HepG2 (cell line): ENCODE results near the gene PYCR2. TPM values are rescaled to one million over a fixed set of nuclear protein-coding genes. Genes with fewer than 3 reads are reported as not detected.

ENCODE experiments used
- ATAC-seq: fragments of 200-7000 bp; cut with Tn5 transposase; 3 replicates; pipeline ENCODE4 v1.9.1; 2020; ENCODE audit warnings: mild to moderate bottlenecking, moderate library complexity
- BruUV-seq: library from RNA; stranded (reverse); fragments of 400-500 nt; replicated peaks from 2 replicates; lab custom pipeline; 2021; lab: Mats Ljungman, UMichigan
- CTCF ChIA-PET: fragments of 300-600 bp; formaldehyde crosslinking; extraction: SDS; loops from one replicate; lab custom pipeline; 2021; ENCODE audit warnings: low total read pairs, inconsistent platforms, low intra/inter-chr PET ratio; lab: Yijun Ruan, JAX
- POLR2A ChIA-PET: fragments of 350-600 bp; sonication (Branson Sonifier 250); formaldehyde crosslinking; loops from one replicate; lab custom pipeline; 2020; ENCODE audit warnings: antibody characterized with exemption, inconsistent platforms; lab: Yijun Ruan, JAX
- DNase-seq: peaks from one replicate; pipeline ENCODE4 v3.0.0-alpha.2; 2015; ENCODE audit warnings: low spot score
- FAIRE-seq: peaks from 3 replicates; lab custom pipeline; 2011; peaks lifted over from hg19 to GRCh38; lab: Jason Lieb, UNC
- H2AFZ ChIP-seq: one replicate; pipeline ENCODE4 v1.6.1; 2011; ENCODE audit warnings: low read length, inconsistent platforms
- H3K27ac ChIP-seq: fragments of 300-600 bp; 3 replicates; pipeline ENCODE4 v1.8.0; 2011; ENCODE audit warnings: mixed run types, mild to moderate bottlenecking, mixed read lengths, low read length, inconsistent platforms; ENCODE audit not compliant: insufficient read depth; ENCODE audit errors: extremely low read length
- H3K27me3 ChIP-seq, 2 experiments: fragments of 200-600 bp in 1 of 2; 2 replicates in 1 of 2; 3 replicates in 1 of 2; pipeline versions ENCODE4 v1.6.0 to v1.8.0; 2011; ENCODE audit warnings: low read length in 2 of 2, mild to moderate bottlenecking in 2 of 2, moderate library complexity in 2 of 2, inconsistent platforms in 1 of 2; ENCODE audit not compliant: insufficient read depth in 2 of 2, control insufficient read depth in 1 of 2
- H3K36me3 ChIP-seq, 2 experiments: fragments of 200-600 bp in 1 of 2; replicated peaks in 1 of 2; 2 replicates in 1 of 2; 3 replicates in 1 of 2; pipeline versions ENCODE4 v1.5.1 to v1.8.0; 2011; ENCODE audit warnings: low read length in 2 of 2, inconsistent platforms in 1 of 2; ENCODE audit not compliant: insufficient read depth in 2 of 2, control insufficient read depth in 1 of 2
- H3K4me1 ChIP-seq: 2 replicates; pipeline ENCODE4 v1.5.1; 2012; ENCODE audit warnings: low read length, inconsistent platforms; ENCODE audit not compliant: insufficient read depth
- H3K4me2 ChIP-seq: 2 replicates; pipeline ENCODE4 v1.6.0; 2011; ENCODE audit warnings: low read depth, low read length, inconsistent platforms
- H3K4me3 ChIP-seq, 3 experiments: fragments of 200-600 bp in 1 of 3; sonication (generic), shearing (Covaris generic) in 1 of 3; replicated peaks in 1 of 3; 2 replicates each; pipeline ENCODE4 v1.5.1; 2011 to 2016; ENCODE audit warnings: low read length in 3 of 3, inconsistent platforms in 2 of 3, low read depth in 2 of 3, mild to moderate bottlenecking in 2 of 3, control low read depth in 1 of 3, mixed read lengths in 1 of 3; ENCODE audit not compliant: insufficient read depth in 1 of 3
- H3K79me2 ChIP-seq: one replicate; pipeline ENCODE4 v1.6.1; 2011; ENCODE audit warnings: low read length, inconsistent platforms; ENCODE audit not compliant: insufficient read depth
- H3K9ac ChIP-seq: 2 replicates; pipeline ENCODE4 v1.6.0; 2011; ENCODE audit warnings: mild to moderate bottlenecking, low read depth, low read length, inconsistent platforms; ENCODE audit not compliant: insufficient read depth
- H3K9me3 ChIP-seq: 2 replicates; pipeline ENCODE4 v1.5.1; 2012; ENCODE audit warnings: mild to moderate bottlenecking, low read length
- H4K20me1 ChIP-seq: 2 replicates; pipeline ENCODE4 v1.6.0; 2011; ENCODE audit warnings: inconsistent platforms, mild to moderate bottlenecking, low read length, moderate library complexity; ENCODE audit not compliant: insufficient read depth
- ATRX ChIP-seq: sonication (generic); formaldehyde crosslinking; IDR thresholded peaks from 2 replicates; pipeline ENCODE4 v1.4.0; 2020; ENCODE audit warnings: missing genetic modification reagents, borderline replicate concordance
- FLYWCH1 ChIP-seq: sonication (generic); formaldehyde crosslinking; IDR thresholded peaks from 2 replicates; pipeline ENCODE4 v1.8.1; 2023; ENCODE audit warnings: mild to moderate bottlenecking, missing genetic modification reagents
- HMG20A ChIP-seq: IDR thresholded peaks from 2 replicates; pipeline ENCODE4 v1.6.1; 2016; ENCODE audit warnings: borderline replicate concordance
- NFE2 ChIP-seq: sonication (generic); formaldehyde crosslinking; IDR thresholded peaks from 2 replicates; pipeline ENCODE4 v1.4.0; 2020; ENCODE audit warnings: missing genetic modification reagents
- PRDM10 ChIP-seq: sonication (generic); formaldehyde crosslinking; IDR thresholded peaks from 2 replicates; pipeline ENCODE4 v1.4.0; 2020; ENCODE audit warnings: low read depth, missing genetic modification reagents
- SRF ChIP-seq: IDR thresholded peaks from 2 replicates; pipeline ENCODE4 v1.6.1; 2011; ENCODE audit warnings: mild to moderate bottlenecking, low read depth, low read length, moderate library complexity
- TRIM24 ChIP-seq: sonication (generic); formaldehyde crosslinking; IDR thresholded peaks from 2 replicates; pipeline ENCODE4 v1.8.0; 2022; ENCODE audit warnings: mild to moderate bottlenecking, missing genetic modification reagents
- ZFX ChIP-seq: sonication (generic); formaldehyde crosslinking; IDR thresholded peaks from 2 replicates; pipeline ENCODE4 v1.4.0; 2020; ENCODE audit warnings: mild to moderate bottlenecking, low read depth, missing genetic modification reagents, moderate library complexity
- ZNF276 ChIP-seq: sonication (generic); formaldehyde crosslinking; IDR thresholded peaks from 2 replicates; pipeline ENCODE4 v1.4.0; 2020; ENCODE audit warnings: mild to moderate bottlenecking, low read depth, missing genetic modification reagents
- ZNF652 ChIP-seq: IDR thresholded peaks from 2 replicates; pipeline ENCODE4 v1.6.1; 2016; ENCODE audit warnings: low read depth, borderline replicate concordance
- ZNF891 ChIP-seq: sonication (generic); formaldehyde crosslinking; IDR thresholded peaks from 2 replicates; pipeline ENCODE4 v1.5.0; 2020; ENCODE audit warnings: mild to moderate bottlenecking, missing genetic modification reagents
- WGBS: methylation state at CpG from one replicate; pipeline ENCODE4 v1.1.6; 2017; ENCODE audit warnings: low lambda C conversion rate; 5-methylcytosine and 5-hydroxymethylcytosine counted together
- in situ Hi-C: cut with HindIII; loops from 2 replicates; pipeline ENCODE4 v1.10.0; 2017; ENCODE audit warnings: low pct_unique_long_range_greater_than_20kb; ENCODE audit not compliant: extremely low pct_ligation_motif_present
- intact Hi-C: fragments of 100-400 bp; cut with micrococcal nuclease; formaldehyde crosslinking; loops from one replicate; pipeline ENCODE4 v1.10.0; 2022; ENCODE audit not compliant: unreplicated experiment
- polyA plus RNA-seq, 8 experiments: library from polyadenylated mRNA; depleted of rRNA in 3 of 8; stranded (reverse) in 7 of 8; unstranded in 1 of 8; fragments of >200 nt; fragmentation: Illumina TruSeq in 4 of 8; extraction: Trizol in 4 of 8; gene quantifications; 2 replicates each; pipeline versions ENCODE4 v1.2.1 to v1.2.3, GENCODE V29; 2011 to 2016; ENCODE audit warnings: low read depth in 4 of 8, missing spikeins in 1 of 8, mixed read lengths in 1 of 8; ENCODE audit not compliant: insufficient read depth in 1 of 8
- total RNA-seq, 5 experiments: library from RNA; depleted of rRNA; stranded (reverse); fragments of >200 nt; fragmentation: Illumina TruSeq; extraction: Trizol; gene quantifications; 2 replicates each; pipeline ENCODE4 v1.2.3, GENCODE V29; 2016; ENCODE audit warnings: low read depth in 1 of 5

The PYCR2 gene
- total and polyA plus RNA-seq, 2 of the 13 experiments (the other 11 are each of a cell fraction or from before 2014, with no cell fraction given), result 47.2 to 47.8 TPM

GRCh38 chr1:225915538-225915991 is 8.5 kb downstream of the PYCR2 start:
- no TSS peak for BruUV-seq
- ChIA-PET CTCF (no interaction called here), POLR2A (no interaction called here)
- Histone ChIP-seq H3K36me3 (peaks cover 2 to 17% of the 10 kb centered on the region in 2 experiments; a peak in 4 of 5 replicates), H3K4me2 (no peak overlapping the region), H3K4me3 (no peak overlapping the region), H3K9me3 (no peaks in the 10 kb centered on the region), H4K20me1 (no peaks in the 10 kb centered on the region), H3K9ac (no peak overlapping the region), H2AFZ (no peak overlapping the region), H3K79me2 (no peaks in the 10 kb centered on the region), H3K27me3 (no peaks in the 10 kb centered on the region), H3K4me1 (peaks cover 11% of the 10 kb centered on the region), H3K27ac (no peak overlapping the region)
- TF ChIP-seq ZNF276 (CRISPR knock-in tag), result no peak
- TF ChIP-seq ZNF891 (CRISPR knock-in tag), result no peak
- no peak for TF ChIP-seq ZNF652
- no peak for TF ChIP-seq ZFX (CRISPR knock-in tag)
- TF ChIP-seq TRIM24 (CRISPR knock-in tag), result no peak
- no peak for TF ChIP-seq NFE2 (CRISPR knock-in tag)
- no peak for TF ChIP-seq PRDM10 (CRISPR knock-in tag)
- no peak for TF ChIP-seq FLYWCH1
- no peak for TF ChIP-seq SRF
- TF ChIP-seq HMG20A, result no peak
- no peak for TF ChIP-seq ATRX
- FAIRE-seq, result no peak
- DNase-seq, result no peak
- 96% methylated on average over 6 of the region's 7 CpGs for WGBS
- intact Hi-C loops, result no loop called here
- in situ Hi-C loops, result no loop called here
- ATAC-seq, result no peak
